ENCODE measurements around the gene FUT3. TPM values are rescaled to one million over a fixed set of nuclear protein-coding genes. Genes with fewer than 3 reads are reported as not detected.

The FUT3 gene
- 0.40 and 0.63 TPM in 2 replicates for total RNA-seq (2021; fragmentation: NEBNext Ultra II Directional; extraction: Animal tissue kit (Norgen Biotek cat#: 25700))
- polyA plus RNA-seq (2011; rRNA removed): 0.15 and 0.41 TPM in 2 replicates
- polyA plus RNA-seq (2011; cell fraction: cytosol; rRNA removed): 0.23 TPM
- polyA plus RNA-seq (2011; cell fraction: nucleus; rRNA removed): 0.17 TPM
- polyA plus RNA-seq (2012, experiment 1 of 2): 0.12 to 0.35 TPM (median 0.15 TPM) in 4 replicates
- polyA plus RNA-seq (2012, experiment 2 of 2): 0.13 TPM
- 0.51 TPM for polyA plus RNA-seq (2013, experiment 1 of 2)
- polyA plus RNA-seq (2013, experiment 2 of 2): 0.42 TPM
- 0.49 TPM in 1 of 2 replicates, not detected in the other for polyA minus RNA-seq (2011; rRNA and poly(A)+ RNA removed)
- polyA minus RNA-seq (2011; cell fraction: cytosol; rRNA and poly(A)+ RNA removed): not detected
- not detected for polyA minus RNA-seq (2011; cell fraction: nucleus; rRNA and poly(A)+ RNA removed)
- long read RNA-seq, experiment 1: 0 reads
- long read RNA-seq, experiment 2: 0 reads

DNA sequence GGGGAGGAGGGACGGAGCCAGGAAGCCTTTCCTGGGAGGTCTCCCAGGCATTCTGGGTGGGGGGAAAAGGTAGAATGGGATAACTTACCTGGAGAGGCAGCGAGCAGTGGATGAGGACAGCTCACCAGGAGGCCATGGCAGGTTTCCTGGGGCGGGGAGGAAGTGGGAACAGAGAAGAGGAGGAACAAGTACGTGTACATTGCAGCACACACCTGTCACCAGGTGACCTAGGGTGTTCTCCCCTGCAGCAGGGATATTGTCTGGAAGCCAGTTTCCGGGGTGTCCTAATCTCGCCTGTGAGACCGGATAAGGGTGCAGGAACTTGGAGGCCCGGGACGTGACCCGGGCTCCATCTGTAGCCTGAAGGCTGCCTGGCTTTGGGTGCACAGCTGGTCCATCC is at the start of gene FUT3:
Gene FUT3, minus strand, starts transcription at position 148 of the 400 bp plus-strand sequence.
- DNase-seq (ENCODE audit: low read depth in 1 of 2, low spot score in 2 of 2) (no peak), FAIRE-seq (no peak)
- no peaks in the 10 kb centered on the region for H3K4me1 ChIP-seq (replicated peaks in 1 of 4; ENCODE audit: control insufficient read depth in 3 of 4, insufficient read depth in 4 of 4, low read length in 3 of 4)
- H2AK5ac ChIP-seq (ENCODE audit: low read depth, low read length): no peak within 1 kb of the TSS
- CTCF ChIA-PET (ENCODE audit: partially characterized antibody): interaction anchor here (1.0 kb wide), 1 partner anchor 14 kb away, joined by 3 read pairs; no protein-coding TSS in a partner anchor
- H4K20me1 ChIP-seq (replicated peaks in 1 of 2; ENCODE audit: control insufficient read depth in 1 of 2, insufficient read depth in 2 of 2, low read length in 2 of 2): no peaks in the 10 kb centered on the region
- no peak within 1 kb of the TSS for H3K27ac ChIP-seq (ENCODE audit: low read depth, low read length)
- H2BK20ac ChIP-seq (ENCODE audit: low read length): no peak within 1 kb of the TSS
- no peak within 1 kb of the TSS for H2AFZ ChIP-seq (ENCODE audit: low read length)
- no peak within 1 kb of the TSS for H3K4me2 ChIP-seq (ENCODE audit: insufficient read depth in 1 of 2, low read depth in 2 of 2, low read length in 2 of 2)
- no peaks in the 10 kb centered on the region for H3K36me3 ChIP-seq (ENCODE audit: control insufficient read depth in 2 of 4, insufficient read depth in 4 of 4, low read length in 3 of 4)
- no peak within 1 kb of the TSS for H2BK120ac ChIP-seq (replicated peaks; ENCODE audit: low read depth, low read length)
- POLR2A ChIA-PET (ENCODE audit: partially characterized antibody): interaction anchor here (1.2 to 1.9 kb wide), 3 partner anchors 23 to 131 kb away, joined by 3 to 5 read pairs (median 3); partner anchors contain the start of gene LONP1
- TF ChIP-seq, protein P1, sequence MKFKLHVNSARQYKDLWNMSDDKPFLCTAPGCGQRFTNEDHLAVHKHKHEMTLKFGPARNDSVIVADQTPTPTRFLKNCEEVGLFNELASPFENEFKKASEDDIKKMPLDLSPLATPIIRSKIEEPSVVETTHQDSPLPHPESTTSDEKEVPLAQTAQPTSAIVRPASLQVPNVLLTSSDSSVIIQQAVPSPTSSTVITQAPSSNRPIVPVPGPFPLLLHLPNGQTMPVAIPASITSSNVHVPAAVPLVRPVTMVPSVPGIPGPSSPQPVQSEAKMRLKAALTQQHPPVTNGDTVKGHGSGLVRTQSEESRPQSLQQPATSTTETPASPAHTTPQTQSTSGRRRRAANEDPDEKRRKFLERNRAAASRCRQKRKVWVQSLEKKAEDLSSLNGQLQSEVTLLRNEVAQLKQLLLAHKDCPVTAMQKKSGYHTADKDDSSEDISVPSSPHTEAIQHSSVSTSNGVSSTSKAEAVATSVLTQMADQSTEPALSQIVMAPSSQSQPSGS (IDR thresholded peaks at IDR 0.05; ENCODE audit: low read length): no peak
- TF ChIP-seq YY1 (IDR thresholded peaks at IDR 0.05; ENCODE audit: low read depth, low read length) (no peak), TAF1 (IDR thresholded peaks at IDR 0.05; ENCODE audit: low read depth, low read length) (no peak), TEAD4 (IDR thresholded peaks at IDR 0.05; ENCODE audit: low read depth, low read length) (no peak), CHD2 (IDR thresholded peaks at IDR 0.05; ENCODE audit: low read length) (no peak), TAF7 (optimal IDR thresholded peaks at IDR 0.05; ENCODE audit: borderline replicate concordance, low read depth, low read length) (no peak)
- TF ChIP-seq, protein P2, sequence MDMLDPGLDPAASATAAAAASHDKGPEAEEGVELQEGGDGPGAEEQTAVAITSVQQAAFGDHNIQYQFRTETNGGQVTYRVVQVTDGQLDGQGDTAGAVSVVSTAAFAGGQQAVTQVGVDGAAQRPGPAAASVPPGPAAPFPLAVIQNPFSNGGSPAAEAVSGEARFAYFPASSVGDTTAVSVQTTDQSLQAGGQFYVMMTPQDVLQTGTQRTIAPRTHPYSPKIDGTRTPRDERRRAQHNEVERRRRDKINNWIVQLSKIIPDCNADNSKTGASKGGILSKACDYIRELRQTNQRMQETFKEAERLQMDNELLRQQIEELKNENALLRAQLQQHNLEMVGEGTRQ (IDR thresholded peaks at IDR 0.05; ENCODE audit: low read length): no peak
- no peaks in the 10 kb centered on the region; a peak in 1 of 7 replicates for H3K27me3 ChIP-seq (replicated peaks in 1 of 4; ENCODE audit: control insufficient read depth in 3 of 4, extremely low read depth in 1 of 4, insufficient read depth in 3 of 4, low read length in 3 of 4)
- H4K5ac ChIP-seq (ENCODE audit: insufficient read length, low read depth, low read length): no peak within 1 kb of the TSS
- H3K9ac ChIP-seq (replicated peaks in 1 of 4; ENCODE audit: extremely low read depth in 1 of 4, low read depth in 3 of 4, low read length in 3 of 4): no peak within 1 kb of the TSS
- H3K18ac ChIP-seq (ENCODE audit: extremely low read depth, low read length): no peak within 1 kb of the TSS
- H2BK12ac ChIP-seq (ENCODE audit: low read depth, low read length): no peak within 1 kb of the TSS
- H2BK5ac ChIP-seq (ENCODE audit: low read depth, low read length): no peak within 1 kb of the TSS
- H3K56ac ChIP-seq (replicated peaks; ENCODE audit: insufficient read length, low read depth, low read length): no peak within 1 kb of the TSS
- H4K8ac ChIP-seq (ENCODE audit: extremely low read depth, insufficient read depth, low read length): no peak within 1 kb of the TSS; the same call in 1 of the 2 replicates
- H3K79me2 ChIP-seq (ENCODE audit: control insufficient read depth in 1 of 2, insufficient read depth in 2 of 2, low read length in 2 of 2): no peaks in the 10 kb centered on the region
- no peak within 1 kb of the TSS for H3K4me3 ChIP-seq (ENCODE audit: extremely low read depth in 1 of 4, insufficient read depth in 2 of 4, low read depth in 3 of 4, low read length in 4 of 4)
- H3K79me1 ChIP-seq (ENCODE audit: low read depth, low read length): no peaks in the 10 kb centered on the region
- no peaks in the 10 kb centered on the region; the same call in 1 of the 2 replicates for H3K23me2 ChIP-seq (ENCODE audit: low read depth, low read length)
- H3K9me3 ChIP-seq (ENCODE audit: insufficient read depth in 2 of 2, low read depth in 1 of 2, low read length in 1 of 2): peaks cover 0 to 4% of the 10 kb centered on the region in 2 experiments; a peak in 1 of 4 replicates
- 82% methylated on average over 10 of the region's 10 CpGs; no CpG with 5 or more reads in 1 of the 2 experiments for WGBS, 2 experiments (ENCODE audit: extremely low coverage in 1 of 2, insufficient coverage in 1 of 2, insufficient read length in 1 of 2, insufficient replicate concordance in 2 of 2, low coverage in 1 of 2, low lambda C conversion rate in 2 of 2, missing lambda C conversion rate in 1 of 2)
- H3K23ac ChIP-seq (ENCODE audit: insufficient read length): no peak within 1 kb of the TSS
- H3K14ac ChIP-seq (ENCODE audit: insufficient read length): no peak within 1 kb of the TSS
- H3K4ac ChIP-seq (replicated peaks; ENCODE audit: insufficient read length, low read depth, low read length): no peak within 1 kb of the TSS
- no peak within 1 kb of the TSS for H2BK15ac ChIP-seq (ENCODE audit: low read length)
- H4K91ac ChIP-seq (replicated peaks; ENCODE audit: insufficient read length, low read length): no peak within 1 kb of the TSS

Data from H1 (cell line).